Activated CD8-positive, alpha-beta T cell treated with anti-CD3 and anti-CD28 coated beads for 36 hours (primary cell): ENCODE measurements around the gene BLM. TPM values are rescaled to one million over a fixed set of nuclear protein-coding genes. Genes with fewer than 3 reads are reported as not detected.

Experiments
- ATAC-seq: fragments of 200-7000 bp; cut with Tn5 transposase; one replicate; pipeline ENCODE4 v1.10.0; 2021; ENCODE audit warnings: mild to moderate bottlenecking, moderate library complexity
- CTCF ChIA-PET: fragments of 350-600 bp; sonication (Branson Sonifier 250); formaldehyde crosslinking; loops from one replicate; lab custom pipeline; 2021; ENCODE audit warnings: antibody characterized with exemption; lab: Charles Lee
- POLR2A ChIA-PET: fragments of 350-600 bp; sonication (Branson Sonifier 250); formaldehyde crosslinking; loops from one replicate; lab custom pipeline; 2021; ENCODE audit warnings: antibody characterized with exemption; lab: Charles Lee
- DNase-seq: peaks from one replicate; pipeline ENCODE4 v3.0.0-alpha.2; 2020
- H3K27ac Mint-ChIP-seq: one replicate; pipeline ENCODE4 v1.8.0; 2021; ENCODE audit warnings: mild to moderate bottlenecking, mixed read lengths
- H3K27me3 Mint-ChIP-seq: one replicate; pipeline ENCODE4 v1.8.0; 2021; ENCODE audit warnings: mixed read lengths
- H3K36me3 Mint-ChIP-seq: one replicate; pipeline ENCODE4 v1.8.0; 2021; ENCODE audit warnings: low read depth, mixed read lengths
- H3K4me1 Mint-ChIP-seq: one replicate; pipeline ENCODE4 v1.8.0; 2021; ENCODE audit warnings: low read depth, mixed read lengths
- H3K4me3 Mint-ChIP-seq: one replicate; pipeline ENCODE4 v1.8.0; 2021; ENCODE audit warnings: mild to moderate bottlenecking, moderate library complexity, mixed read lengths
- H3K9me3 Mint-ChIP-seq: one replicate; pipeline ENCODE4 v1.8.0; 2021; ENCODE audit warnings: mixed read lengths
- CTCF ChIP-seq: fragments of 200-600 bp; IDR thresholded peaks from one replicate; pipeline ENCODE4 v1.8.0; 2022; ENCODE audit warnings: antibody characterized with exemption, mild to moderate bottlenecking
- intact Hi-C: fragments of 100-400 bp; cut with micrococcal nuclease; formaldehyde crosslinking; loops from one replicate; pipeline ENCODE4 v1.10.0; 2022
- total RNA-seq, 2 experiments: library from RNA; stranded (reverse); gene quantifications; one replicate each; pipeline ENCODE4 v1.2.3, GENCODE V29; 2021

The BLM gene
- total RNA-seq, 2 experiments from 2014 or later, result 45.2 to 53.6 TPM

- Mint-ChIP-seq H3K9me3 (no peaks in the 10 kb centered on the region), H3K4me1 (peaks cover 15% of the 10 kb centered on the region), H3K4me3 (no peak overlapping the region), H3K27me3 (peaks cover 1% of the 10 kb centered on the region), H3K27ac (peak overlapping the region; percentile 69), H3K36me3 (no peaks in the 10 kb centered on the region)
- ChIA-PET CTCF (interaction anchor here (1.2 to 1.8 kb wide), 3 partner anchors 13 to 45 kb away, joined by 3 to 5 read pairs (median 3); no protein-coding TSS in a partner anchor), POLR2A (interaction anchor here (1.0 kb wide), 1 partner anchor 10 kb away, joined by 3 read pairs; no protein-coding TSS in a partner anchor)
- intact Hi-C loops, result no loop called here
- DNase-seq (peak; percentile 1), ATAC-seq (no peak)
- TF ChIP-seq CTCF, result no peak
Measured at GRCh38 chr15:90862964-90863778, 146.0 kb downstream of the BLM start.

- ChIA-PET CTCF (interaction anchor here (1.2 to 1.8 kb wide), 3 partner anchors 14 to 46 kb away, joined by 3 to 5 read pairs (median 3); no protein-coding TSS in a partner anchor), POLR2A (interaction anchor here (0.7 to 1.0 kb wide), 2 partner anchors 9 to 34 kb away, joined by 3 read pairs; no protein-coding TSS in a partner anchor)
- intact Hi-C loops, result no loop called here
- Mint-ChIP-seq H3K4me3 (no peak overlapping the region), H3K27me3 (peaks cover 1% of the 10 kb centered on the region), H3K9me3 (no peaks in the 10 kb centered on the region), H3K27ac (peak overlapping the region; percentile 69), H3K36me3 (no peaks in the 10 kb centered on the region), H3K4me1 (peaks cover 23% of the 10 kb centered on the region)
- peak; percentile 77 for ATAC-seq
- TF ChIP-seq CTCF, result no peak
- peak; percentile 65 for DNase-seq
Measured at GRCh38 chr15:90863987-90864386, 146.8 kb downstream of the BLM start.

GRCh38 chr15:90864507-90864906 lies 147.4 kb downstream of the BLM start:
- peak; percentile 22 for DNase-seq
- no peak overlapping the region for H3K27ac Mint-ChIP-seq
- no peaks in the 10 kb centered on the region for H3K36me3 Mint-ChIP-seq
- ChIA-PET POLR2A (interaction anchor here (0.7 to 1.0 kb wide), 2 partner anchors 9 to 34 kb away, joined by 3 read pairs; no protein-coding TSS in a partner anchor), CTCF (interaction anchor here (1.4 to 1.8 kb wide), 2 partner anchors 14 to 21 kb away, joined by 3 to 5 read pairs; no protein-coding TSS in a partner anchor)
- no peaks in the 10 kb centered on the region for H3K9me3 Mint-ChIP-seq
- no peak for TF ChIP-seq CTCF
- H3K4me3 Mint-ChIP-seq, result no peak overlapping the region
- ATAC-seq, result no peak
- peaks cover 1% of the 10 kb centered on the region for H3K27me3 Mint-ChIP-seq
- H3K4me1 Mint-ChIP-seq, result peaks cover 25% of the 10 kb centered on the region
- intact Hi-C loops, result no loop called here

GRCh38 chr15:90865702-90866101 lies 148.6 kb downstream of the BLM start:
- POLR2A ChIA-PET, result no interaction called here
- CTCF ChIA-PET, result no interaction called here
- peaks cover 1% of the 10 kb centered on the region for H3K36me3 Mint-ChIP-seq

More at GRCh38 chr15:90865702-90866101, 148.6 kb downstream of the BLM start:
- no peak for DNase-seq
- intact Hi-C loops, result no loop called here
- Mint-ChIP-seq H3K4me1 (peaks cover 35% of the 10 kb centered on the region), H3K4me3 (no peak overlapping the region), H3K9me3 (no peaks in the 10 kb centered on the region), H3K27me3 (peaks cover 1% of the 10 kb centered on the region), H3K27ac (no peak overlapping the region)
- ATAC-seq, result no peak
- no peak for TF ChIP-seq CTCF

Other genes with a start within 250 kb of the BLM start
- 10 to 100 TPM; 27.1 to 28.7 TPM for gene CRTC3, start 187.4 kb upstream of the BLM start, total RNA-seq
- 100 to 1,000 TPM; 111 to 117 TPM for gene FURIN, start 151.2 kb downstream of the BLM start, total RNA-seq
- gene FES, start 167.2 kb downstream of the BLM start, total RNA-seq, result 1 to 10 TPM; 4.1 to 4.6 TPM
- 10 to 100 TPM; 85.0 to 87.7 TPM for gene MAN2A2, start 186.0 kb downstream of the BLM start, total RNA-seq
- 10 to 100 TPM; 34.2 to 35.6 TPM for gene HDDC3, start 215.2 kb downstream of the BLM start, total RNA-seq
- gene UNC45A, start 217.9 kb downstream of the BLM start, total RNA-seq, result 10 to 100 TPM; 65.0 to 66.8 TPM
- 10 to 100 TPM; 30.0 to 30.9 TPM for gene RCCD1, start 237.5 kb downstream of the BLM start, total RNA-seq